Measurements from ENCODE around the gene MAP3K4. TPM values are rescaled to one million over a fixed set of nuclear protein-coding genes. Genes with fewer than 3 reads are reported as not detected.
A peak's percentile ranks its signal among the peaks of the same experiment; 100 is the strongest.

Gene MAP3K4
- polyA plus RNA-seq, 3 donors: 3.2 to 12.3 (median 3.5) TPM

GRCh38 chr6:161064915-161065314 lies 73.3 kb downstream of the MAP3K4 start:
- peaks cover 0 to 6% of the 10 kb centered on the region in 2 donors for H3K36me3 ChIP-seq (replicated peaks in 1 of 2; ENCODE audit: control insufficient read depth in 1 of 2, insufficient read depth in 2 of 2, low read length in 2 of 2)
- no peak overlapping the region for H3K4me2 ChIP-seq (replicated peaks; ENCODE audit: extremely low read depth, low read length, poor library complexity, severe bottlenecking)
- Mint-ChIP-seq H3K36me3 (peaks cover 7 to 12% of the 10 kb centered on the region in 2 donors), H3K4me3 (no peak overlapping the region), H3K4me1 (no peaks in the 10 kb centered on the region), H3K9me3 (peaks cover 0 to 3% (median 0%) of the 10 kb centered on the region in 7 donors), H3K27me3 (ENCODE audit: low read depth in 3 of 3) (no peaks in the 10 kb centered on the region), H3K27ac (peak overlapping the region in 2 of 7 donors; percentile 36 to 55)
- H4K20me1 ChIP-seq (ENCODE audit: insufficient read depth, low read length): no peaks in the 10 kb centered on the region
- no peaks in the 10 kb centered on the region for H3K79me2 ChIP-seq (ENCODE audit: insufficient read depth, low read length)
- peaks cover 6% of the 10 kb centered on the region in 2 donors for H3K4me1 ChIP-seq (ENCODE audit: control insufficient read depth in 1 of 2, insufficient read depth in 2 of 2, low read length in 2 of 2)
- H3K27ac ChIP-seq (ENCODE audit: low read depth in 1 of 2, low read length in 2 of 2): no peak overlapping the region
- TF ChIP-seq, protein P1, sequence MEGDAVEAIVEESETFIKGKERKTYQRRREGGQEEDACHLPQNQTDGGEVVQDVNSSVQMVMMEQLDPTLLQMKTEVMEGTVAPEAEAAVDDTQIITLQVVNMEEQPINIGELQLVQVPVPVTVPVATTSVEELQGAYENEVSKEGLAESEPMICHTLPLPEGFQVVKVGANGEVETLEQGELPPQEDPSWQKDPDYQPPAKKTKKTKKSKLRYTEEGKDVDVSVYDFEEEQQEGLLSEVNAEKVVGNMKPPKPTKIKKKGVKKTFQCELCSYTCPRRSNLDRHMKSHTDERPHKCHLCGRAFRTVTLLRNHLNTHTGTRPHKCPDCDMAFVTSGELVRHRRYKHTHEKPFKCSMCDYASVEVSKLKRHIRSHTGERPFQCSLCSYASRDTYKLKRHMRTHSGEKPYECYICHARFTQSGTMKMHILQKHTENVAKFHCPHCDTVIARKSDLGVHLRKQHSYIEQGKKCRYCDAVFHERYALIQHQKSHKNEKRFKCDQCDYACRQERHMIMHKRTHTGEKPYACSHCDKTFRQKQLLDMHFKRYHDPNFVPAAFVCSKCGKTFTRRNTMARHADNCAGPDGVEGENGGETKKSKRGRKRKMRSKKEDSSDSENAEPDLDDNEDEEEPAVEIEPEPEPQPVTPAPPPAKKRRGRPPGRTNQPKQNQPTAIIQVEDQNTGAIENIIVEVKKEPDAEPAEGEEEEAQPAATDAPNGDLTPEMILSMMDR (IDR thresholded peaks at IDR 0.05): no peak
- H3K4me3 ChIP-seq (replicated peaks in 1 of 3; ENCODE audit: low read depth in 2 of 3, low read length in 3 of 3): no peak overlapping the region
- DNase-seq: no peak
- WGBS (ENCODE audit: insufficient coverage): 100% methylated on average over 1 of the region's 1 CpG
- no peak overlapping the region for H2AFZ ChIP-seq (ENCODE audit: insufficient read depth, low read depth, low read length, poor library complexity, severe bottlenecking)
- intact Hi-C loops (cut with micrococcal nuclease): no loop called here
- H3K27me3 ChIP-seq (ENCODE audit: control insufficient read depth in 2 of 2, insufficient read depth in 2 of 2, low read length in 2 of 2): no peaks in the 10 kb centered on the region
- H3K9ac ChIP-seq (ENCODE audit: insufficient read depth, low read length, poor library complexity, severe bottlenecking): no peak overlapping the region
- H3K9me3 ChIP-seq (replicated peaks in 1 of 2; ENCODE audit: control insufficient read depth in 1 of 2, insufficient read depth in 1 of 2, low read length in 2 of 2): no peaks in the 10 kb centered on the region

GRCh38 chr6:161066511-161066910 lies 74.9 kb downstream of the MAP3K4 start:
- Histone ChIP-seq H3K27ac (ENCODE audit: low read depth in 1 of 2, low read length in 2 of 2) (no peak overlapping the region), H3K4me3 (replicated peaks in 1 of 3; ENCODE audit: low read depth in 2 of 3, low read length in 3 of 3) (no peak overlapping the region), H3K4me2 (replicated peaks; ENCODE audit: extremely low read depth, low read length, poor library complexity, severe bottlenecking) (no peak overlapping the region), H3K27me3 (ENCODE audit: control insufficient read depth in 2 of 2, insufficient read depth in 2 of 2, low read length in 2 of 2) (no peaks in the 10 kb centered on the region), H3K9me3 (replicated peaks in 1 of 2; ENCODE audit: control insufficient read depth in 1 of 2, insufficient read depth in 1 of 2, low read length in 2 of 2) (no peaks in the 10 kb centered on the region), H2AFZ (ENCODE audit: insufficient read depth, low read depth, low read length, poor library complexity, severe bottlenecking) (no peak overlapping the region), H3K9ac (ENCODE audit: insufficient read depth, low read length, poor library complexity, severe bottlenecking) (no peak overlapping the region), H3K36me3 (replicated peaks in 1 of 2; ENCODE audit: control insufficient read depth in 1 of 2, insufficient read depth in 2 of 2, low read length in 2 of 2) (peaks cover 8 to 12% of the 10 kb centered on the region in 2 donors), H3K4me1 (ENCODE audit: control insufficient read depth in 1 of 2, insufficient read depth in 2 of 2, low read length in 2 of 2) (peaks cover 6% of the 10 kb centered on the region in 2 donors), H4K20me1 (ENCODE audit: insufficient read depth, low read length) (no peaks in the 10 kb centered on the region), H3K79me2 (ENCODE audit: insufficient read depth, low read length) (no peaks in the 10 kb centered on the region)
- no peak overlapping the region for H3K4me3 Mint-ChIP-seq
- H3K9me3 Mint-ChIP-seq: peaks cover 0 to 3% (median 0%) of the 10 kb centered on the region in 7 donors
- H3K27me3 Mint-ChIP-seq (ENCODE audit: low read depth in 3 of 3): no peaks in the 10 kb centered on the region
- peaks cover 16% of the 10 kb centered on the region in 2 donors for H3K36me3 Mint-ChIP-seq
- TF ChIP-seq, protein P1 (IDR thresholded peaks at IDR 0.05): no peak
- no CpG with 5 or more reads among the region's 3 CpGs for WGBS (ENCODE audit: insufficient coverage)
- H3K27ac Mint-ChIP-seq: no peak overlapping the region
- intact Hi-C loops (cut with micrococcal nuclease): no loop called here
- no peaks in the 10 kb centered on the region for H3K4me1 Mint-ChIP-seq
- DNase-seq: no peak

Measured in CD14-positive monocyte (primary cell).